ENCODE measurements around the gene PPM1M. TPM values are rescaled to one million over a fixed set of nuclear protein-coding genes. Genes with fewer than 3 reads are reported as not detected.

Gene PPM1M
- total RNA-seq, 1 experiment from 2014 or later: 7.1 TPM

DNA sequence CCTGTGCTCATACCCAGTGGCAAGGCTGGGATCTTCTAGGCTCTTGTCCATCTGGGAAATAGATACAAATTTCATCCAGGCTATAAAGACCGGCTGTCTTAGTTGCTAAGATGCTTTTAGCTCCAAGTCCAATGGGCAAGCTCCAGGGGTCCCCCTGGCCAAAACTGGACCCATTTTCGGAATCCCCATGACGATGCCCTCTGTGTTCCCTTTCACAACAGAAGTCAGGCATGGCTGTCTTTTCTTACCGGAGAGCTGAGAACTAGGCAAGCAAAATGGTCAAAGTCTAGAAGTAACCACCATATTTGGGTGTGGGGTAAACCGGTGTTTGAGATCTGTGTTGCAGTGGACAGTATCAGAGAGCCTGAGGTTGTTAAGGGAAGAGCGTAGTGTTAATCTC, 43.1 kb downstream of the PPM1M start:
- intact Hi-C loops (cut with micrococcal nuclease; ENCODE audit: unreplicated experiment): no loop called here
- no peak for DNase-seq
- CTCF ChIA-PET: interaction anchor here (1.0 to 1.3 kb wide), 2 partner anchors 10 to 51 kb away, joined by 3 to 6 read pairs; partner anchors contain the start of gene WDR82
- peaks cover 42% of the 10 kb centered on the region for H3K36me3 Mint-ChIP-seq (ENCODE audit: insufficient read depth, unreplicated experiment)
- H3K27ac Mint-ChIP-seq (ENCODE audit: unreplicated experiment): peak overlapping the region; percentile 100
- BruUV-seq (replicated peaks): no TSS peak
- H3K27me3 Mint-ChIP-seq (ENCODE audit: unreplicated experiment): no peaks in the 10 kb centered on the region
- TF ChIP-seq, protein P1, sequence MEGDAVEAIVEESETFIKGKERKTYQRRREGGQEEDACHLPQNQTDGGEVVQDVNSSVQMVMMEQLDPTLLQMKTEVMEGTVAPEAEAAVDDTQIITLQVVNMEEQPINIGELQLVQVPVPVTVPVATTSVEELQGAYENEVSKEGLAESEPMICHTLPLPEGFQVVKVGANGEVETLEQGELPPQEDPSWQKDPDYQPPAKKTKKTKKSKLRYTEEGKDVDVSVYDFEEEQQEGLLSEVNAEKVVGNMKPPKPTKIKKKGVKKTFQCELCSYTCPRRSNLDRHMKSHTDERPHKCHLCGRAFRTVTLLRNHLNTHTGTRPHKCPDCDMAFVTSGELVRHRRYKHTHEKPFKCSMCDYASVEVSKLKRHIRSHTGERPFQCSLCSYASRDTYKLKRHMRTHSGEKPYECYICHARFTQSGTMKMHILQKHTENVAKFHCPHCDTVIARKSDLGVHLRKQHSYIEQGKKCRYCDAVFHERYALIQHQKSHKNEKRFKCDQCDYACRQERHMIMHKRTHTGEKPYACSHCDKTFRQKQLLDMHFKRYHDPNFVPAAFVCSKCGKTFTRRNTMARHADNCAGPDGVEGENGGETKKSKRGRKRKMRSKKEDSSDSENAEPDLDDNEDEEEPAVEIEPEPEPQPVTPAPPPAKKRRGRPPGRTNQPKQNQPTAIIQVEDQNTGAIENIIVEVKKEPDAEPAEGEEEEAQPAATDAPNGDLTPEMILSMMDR (IDR thresholded peaks at IDR 0.05; ENCODE audit: unreplicated experiment): no peak
- no peaks in the 10 kb centered on the region for H3K9me3 Mint-ChIP-seq (ENCODE audit: low read depth, unreplicated experiment)
- H3K4me1 Mint-ChIP-seq (ENCODE audit: low read depth, unreplicated experiment): peaks cover 46% of the 10 kb centered on the region
- peak overlapping the region; percentile 88 for H3K4me3 Mint-ChIP-seq (ENCODE audit: low read depth, unreplicated experiment)

GRCh38 chr3:52289338-52289746, 43.8 kb downstream of the PPM1M start:
- Mint-ChIP-seq H3K4me3 (ENCODE audit: low read depth, unreplicated experiment) (peak overlapping the region; percentile 21), H3K9me3 (ENCODE audit: low read depth, unreplicated experiment) (no peaks in the 10 kb centered on the region), H3K36me3 (ENCODE audit: insufficient read depth, unreplicated experiment) (peaks cover 42% of the 10 kb centered on the region), H3K27ac (ENCODE audit: unreplicated experiment) (peak overlapping the region; percentile 39), H3K4me1 (ENCODE audit: low read depth, unreplicated experiment) (peaks cover 46% of the 10 kb centered on the region), H3K27me3 (ENCODE audit: unreplicated experiment) (no peaks in the 10 kb centered on the region)
- CTCF ChIA-PET: interaction anchor here (1.0 to 1.3 kb wide), 3 partner anchors 10 to 57 kb away, joined by 3 to 6 read pairs (median 3); partner anchors contain the start of gene WDR82
- TF ChIP-seq, protein P1 (IDR thresholded peaks at IDR 0.05; ENCODE audit: unreplicated experiment): no peak
- BruUV-seq (replicated peaks): no TSS peak
- no peak for DNase-seq
- intact Hi-C loops (cut with micrococcal nuclease; ENCODE audit: unreplicated experiment): no loop called here

- intact Hi-C loops (cut with micrococcal nuclease; ENCODE audit: unreplicated experiment): no loop called here
- DNase-seq: peak; percentile 47
- Mint-ChIP-seq H3K36me3 (ENCODE audit: insufficient read depth, unreplicated experiment) (peaks cover 42% of the 10 kb centered on the region), H3K27ac (ENCODE audit: unreplicated experiment) (peak overlapping the region; percentile 39), H3K4me1 (ENCODE audit: low read depth, unreplicated experiment) (peaks cover 40% of the 10 kb centered on the region), H3K27me3 (ENCODE audit: unreplicated experiment) (no peaks in the 10 kb centered on the region), H3K4me3 (ENCODE audit: low read depth, unreplicated experiment) (peak overlapping the region; percentile 21), H3K9me3 (ENCODE audit: low read depth, unreplicated experiment) (no peaks in the 10 kb centered on the region)
- TF ChIP-seq, protein P1 (IDR thresholded peaks at IDR 0.05; ENCODE audit: unreplicated experiment): peak; percentile 19
- CTCF ChIA-PET: interaction anchor here (0.6 to 1.9 kb wide), 6 partner anchors 11 to 71 kb away, joined by 3 to 6 read pairs (median 4); partner anchors contain the start of gene WDR82
- no TSS peak for BruUV-seq (replicated peaks)
Observed at GRCh38 chr3:52289747-52290595, 44.4 kb downstream of the PPM1M start.

DNA sequence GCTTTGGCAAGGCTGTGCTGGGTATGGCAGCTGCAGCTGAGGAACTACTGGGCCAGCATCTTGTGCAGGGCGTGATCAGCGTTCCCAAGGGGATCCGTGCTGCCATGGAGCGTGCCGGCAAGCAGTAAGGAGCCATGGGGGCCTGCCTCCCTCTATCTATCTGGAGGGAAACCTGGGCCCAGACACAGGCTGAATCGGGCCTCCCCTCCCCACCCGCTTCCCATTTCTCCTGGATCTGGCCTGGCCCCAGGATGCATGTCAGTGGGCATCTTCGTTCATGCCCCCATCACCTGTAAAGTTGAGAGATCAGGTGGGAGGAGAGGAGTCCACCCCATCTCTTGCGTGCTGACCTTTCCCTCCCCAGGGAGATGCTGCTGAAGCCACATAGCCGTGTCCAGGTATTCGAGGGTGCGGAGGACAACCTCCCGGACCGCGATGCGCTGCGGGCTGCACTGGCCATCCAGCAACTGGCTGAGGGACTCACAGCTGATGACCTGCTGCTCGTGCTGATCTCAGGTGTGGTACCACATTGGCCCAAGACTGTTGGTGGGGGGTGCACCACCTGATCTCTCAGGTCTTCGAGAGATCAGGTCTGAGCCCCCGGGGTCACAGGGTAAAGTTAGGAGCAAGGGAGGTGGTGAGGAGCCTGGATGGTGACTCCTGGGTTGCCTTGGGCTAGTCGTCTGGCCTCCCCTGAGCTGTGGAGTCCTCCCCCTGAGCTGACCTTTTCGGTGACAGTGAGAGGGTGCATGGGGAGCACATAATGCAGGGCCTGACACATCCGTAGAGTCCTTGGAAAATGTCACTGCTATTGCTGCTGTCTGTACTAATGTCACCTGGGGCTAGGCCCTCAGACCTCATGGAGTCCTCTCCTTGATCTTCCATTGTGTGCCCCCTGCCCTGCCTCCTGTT, 45.3 kb downstream of the PPM1M start:
- H3K27ac Mint-ChIP-seq (ENCODE audit: unreplicated experiment): peak overlapping the region; percentile 14
- H3K36me3 Mint-ChIP-seq (ENCODE audit: insufficient read depth, unreplicated experiment): peaks cover 42% of the 10 kb centered on the region
- DNase-seq: no peak
- H3K4me1 Mint-ChIP-seq (ENCODE audit: low read depth, unreplicated experiment): peaks cover 36% of the 10 kb centered on the region
- TF ChIP-seq, protein P1 (IDR thresholded peaks at IDR 0.05; ENCODE audit: unreplicated experiment): no peak
- intact Hi-C loops (cut with micrococcal nuclease; ENCODE audit: unreplicated experiment): loop anchor here (1.0 kb wide), 1 partner anchor 48 kb away; no protein-coding TSS in a partner anchor
- CTCF ChIA-PET: interaction anchor here (1.3 to 1.9 kb wide), 2 partner anchors 49 to 72 kb away, joined by 4 to 6 read pairs; no protein-coding TSS in a partner anchor
- no peaks in the 10 kb centered on the region for H3K27me3 Mint-ChIP-seq (ENCODE audit: unreplicated experiment)
- BruUV-seq (replicated peaks): no TSS peak
- no peak overlapping the region for H3K4me3 Mint-ChIP-seq (ENCODE audit: low read depth, unreplicated experiment)
- H3K9me3 Mint-ChIP-seq (ENCODE audit: low read depth, unreplicated experiment): no peaks in the 10 kb centered on the region
